Uterine smooth muscle cell (primary cell): Measurements from ENCODE around the gene CS. TPM values are rescaled to one million over a fixed set of nuclear protein-coding genes. Genes with fewer than 3 reads are reported as not detected.

ENCODE experiments used
- total RNA-seq: library from RNA; depleted of rRNA; stranded (reverse); fragments of >200 nt; gene quantifications from 2 replicates; pipeline ENCODE4 v1.2.3, GENCODE V29; 2014

Gene CS
- 68.9 and 122 TPM in 2 replicates for total RNA-seq

DNA sequence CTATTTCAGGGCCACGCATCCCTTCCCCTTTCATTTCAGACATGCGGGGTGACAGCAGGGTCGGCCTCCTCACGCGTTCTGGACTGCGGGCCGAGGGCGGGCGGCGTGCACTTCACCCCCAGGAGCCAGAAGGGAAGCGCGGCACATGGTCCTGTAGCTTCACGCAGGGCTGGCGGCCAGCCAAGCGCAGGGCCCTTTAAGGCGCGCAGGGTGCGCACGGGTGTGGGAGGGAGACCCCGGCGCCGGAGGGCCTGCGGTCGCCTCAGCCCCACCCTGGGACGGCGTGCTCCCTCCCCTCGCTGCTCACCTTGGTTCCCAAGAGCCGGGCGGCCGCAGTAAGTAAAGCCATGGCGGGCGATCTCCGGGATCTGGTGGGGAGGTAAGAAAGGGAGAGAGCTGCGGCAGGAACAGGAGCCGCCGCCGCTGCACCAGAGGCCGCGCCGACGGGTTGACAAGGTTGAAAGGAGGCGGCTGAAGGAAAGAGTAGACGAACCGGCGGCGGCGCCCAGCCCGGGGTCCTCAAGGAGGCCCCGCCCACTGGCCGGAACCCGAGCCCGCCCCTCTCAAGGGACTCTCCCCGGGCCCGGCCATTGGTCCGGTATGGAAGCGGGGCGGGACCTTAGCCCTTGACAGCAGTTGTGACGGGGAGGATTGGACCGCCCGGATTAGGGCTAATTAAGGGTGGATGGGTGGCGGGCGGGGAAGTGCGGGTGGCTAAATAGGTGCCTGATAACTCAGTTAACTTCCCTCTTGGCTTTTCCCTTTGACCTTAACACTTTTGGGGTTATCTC is at the start of gene CS:
CS (minus strand) TSS at position 478 of the 791 bp plus-strand sequence; CDS start at position 349, 129 bp downstream.

DNA sequence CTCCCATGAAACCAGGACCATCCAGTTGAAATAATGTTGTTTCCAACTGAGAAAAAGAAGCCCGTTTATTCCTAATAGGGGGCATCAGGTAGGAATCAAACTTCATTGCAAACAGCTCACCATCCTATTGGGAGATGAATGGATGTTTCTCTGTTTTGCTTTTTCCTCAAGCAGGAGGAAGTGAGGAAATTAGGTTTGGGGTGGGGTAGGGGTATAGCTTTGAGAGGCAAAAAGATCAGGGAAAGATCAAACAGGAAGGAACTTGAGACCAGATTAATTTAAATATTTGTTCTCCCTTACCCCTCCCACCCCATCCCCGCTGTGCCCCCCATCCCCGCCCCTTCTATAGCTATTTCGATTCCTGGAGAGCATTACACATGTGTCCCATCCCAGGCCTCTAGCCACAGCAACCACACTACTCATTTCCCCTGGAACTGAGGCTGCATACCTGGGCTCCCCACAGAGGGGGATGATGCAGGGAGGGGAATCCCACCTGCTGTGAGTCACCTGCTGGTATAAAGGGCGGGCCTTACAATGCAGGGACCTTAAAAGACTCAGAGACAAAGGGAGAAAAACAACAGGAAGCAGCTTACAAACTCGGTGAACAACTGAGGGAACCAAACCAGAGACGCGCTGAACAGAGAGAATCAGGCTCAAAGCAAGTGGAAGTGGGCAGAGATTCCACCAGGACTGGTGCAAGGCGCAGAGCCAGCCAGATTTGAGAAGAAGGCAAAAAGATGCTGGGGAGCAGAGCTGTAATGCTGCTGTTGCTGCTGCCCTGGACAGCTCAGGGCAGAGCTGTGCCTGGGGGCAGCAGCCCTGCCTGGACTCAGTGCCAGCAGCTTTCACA is 38.4 kb upstream of the CS start, which contains the start of gene IL23A:
IL23A (plus strand) TSS at position 577 of the 850 bp plus-strand sequence; CDS start at position 738, 161 bp downstream.

DNA sequence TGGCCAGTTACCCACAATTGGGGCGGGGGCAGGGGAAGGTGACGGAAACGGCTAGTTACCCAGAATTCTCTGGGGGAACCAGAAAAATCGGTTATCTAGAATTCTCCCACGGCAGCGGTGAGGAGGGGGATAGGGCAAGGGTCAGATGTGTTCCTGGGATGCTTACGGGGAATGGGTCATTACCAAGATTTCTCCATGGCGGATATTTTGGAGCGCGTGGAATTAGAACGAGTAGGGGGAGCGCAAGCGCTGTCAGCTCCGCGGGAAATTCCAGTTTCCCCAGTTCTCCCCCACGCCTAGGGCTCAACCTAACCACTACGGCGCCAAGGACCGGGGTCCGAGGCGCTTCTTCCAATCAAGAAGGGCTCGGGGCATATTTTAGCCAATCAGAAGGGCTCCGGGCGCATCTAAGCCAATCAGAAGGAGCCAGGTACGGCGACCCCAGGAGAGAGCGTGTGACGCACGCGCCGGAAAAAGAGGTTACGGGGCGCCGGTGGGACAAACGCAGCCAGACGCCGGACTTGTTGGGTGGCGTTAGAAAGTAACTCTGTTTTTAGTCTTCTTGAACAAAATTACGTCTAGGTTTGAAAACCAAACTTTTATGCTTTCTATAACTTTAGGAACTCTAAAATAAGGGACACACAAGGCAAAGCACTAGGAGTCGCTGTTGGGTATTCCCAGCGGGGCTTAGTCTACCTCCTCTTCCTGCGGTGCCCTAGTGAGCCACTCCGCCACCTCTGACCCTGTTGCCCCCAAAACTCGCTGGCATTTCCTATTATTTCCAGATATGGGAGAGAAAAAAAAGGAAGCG is 33.8 kb upstream of the CS start, which contains the start of gene PAN2:
PAN2 (minus strand) TSS at position 322 of the 811 bp plus-strand sequence. CDS start 906 bp downstream, outside the sequence.

DNA sequence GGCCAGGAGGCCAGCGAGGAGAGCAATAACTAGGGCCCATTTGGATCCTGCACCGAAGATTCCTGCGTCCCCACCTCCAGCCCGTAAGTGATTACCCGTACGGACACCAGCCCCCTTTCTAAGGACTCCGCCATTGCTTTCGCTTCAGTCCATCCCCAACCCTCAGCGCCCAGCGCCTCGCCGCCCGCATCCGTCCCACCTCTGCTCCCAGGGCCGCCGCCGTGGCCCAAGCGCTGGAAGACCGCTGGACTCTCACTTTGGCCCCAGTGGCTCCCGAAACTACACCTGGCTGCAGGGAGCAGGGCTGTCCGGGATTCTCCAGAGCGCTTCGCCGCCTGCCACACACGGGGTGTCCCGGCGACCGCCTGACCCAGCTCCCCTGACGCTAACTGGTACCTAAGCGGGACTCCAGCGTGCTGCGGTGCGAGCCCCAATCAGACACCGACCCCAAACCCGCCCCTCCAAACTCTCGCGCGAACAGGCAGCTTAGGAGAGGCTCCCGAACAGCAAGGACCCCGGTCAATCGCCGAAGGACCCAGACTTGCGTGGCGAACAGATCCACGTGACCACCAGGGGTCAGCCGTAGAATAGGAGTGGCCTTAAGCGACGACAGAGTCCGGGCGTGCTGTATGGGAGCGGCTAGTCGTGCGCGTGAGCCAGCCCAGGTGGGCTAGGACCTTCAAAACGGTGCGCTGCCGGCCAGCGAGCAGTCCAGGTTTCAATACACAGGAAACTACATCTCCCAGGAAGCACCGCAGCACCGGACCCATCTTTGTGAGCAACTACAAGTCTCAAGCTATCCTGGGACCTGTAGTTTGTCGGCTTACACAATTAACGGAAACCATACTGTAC is 15.7 kb upstream of the CS start, which contains the start of gene CNPY2:
CNPY2 (minus strand) TSS at position 367 of the 852 bp plus-strand sequence. CDS start 771 bp downstream, outside the sequence.

DNA sequence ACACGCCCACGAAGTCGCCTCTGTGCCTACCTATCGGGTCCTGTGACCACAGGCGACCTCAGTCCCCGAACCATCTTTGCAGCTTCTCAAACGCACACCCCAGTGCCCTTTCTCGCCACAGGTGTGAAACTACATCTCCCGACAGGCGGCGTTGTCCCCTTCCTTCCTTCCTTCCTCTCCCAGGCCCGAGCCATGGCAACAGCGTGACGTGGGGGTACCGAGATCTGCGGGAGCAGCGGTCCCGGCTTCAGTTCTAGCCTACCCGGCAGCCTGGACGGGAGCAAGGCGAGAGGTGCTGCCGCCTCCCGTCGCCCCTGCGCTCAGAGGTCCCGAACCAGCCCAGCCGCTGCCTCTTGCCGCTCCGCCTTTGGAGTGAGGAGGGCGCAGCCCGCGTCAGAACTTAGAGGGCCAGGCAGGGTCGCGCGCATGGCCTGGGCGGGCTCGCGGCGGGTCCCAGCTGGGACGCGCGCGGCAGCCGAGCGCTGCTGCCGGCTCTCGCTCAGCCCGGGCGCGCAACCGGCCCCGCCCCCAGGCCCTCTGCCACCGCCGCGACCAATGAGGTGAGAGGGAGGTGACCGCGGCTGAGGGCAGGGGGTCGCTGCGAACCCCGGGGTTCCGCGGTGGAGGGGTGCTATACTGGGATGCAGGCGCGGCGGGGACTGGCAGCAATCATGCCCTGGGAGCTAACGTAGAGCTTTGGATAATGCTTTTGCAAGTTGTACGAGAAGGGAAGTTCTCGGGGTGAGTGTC is 33.3 kb downstream of the CS start, which contains the start of gene COQ10A:
COQ10A (plus strand) TSS at position 250 of the 750 bp plus-strand sequence; CDS start at position 427, 177 bp downstream.

DNA sequence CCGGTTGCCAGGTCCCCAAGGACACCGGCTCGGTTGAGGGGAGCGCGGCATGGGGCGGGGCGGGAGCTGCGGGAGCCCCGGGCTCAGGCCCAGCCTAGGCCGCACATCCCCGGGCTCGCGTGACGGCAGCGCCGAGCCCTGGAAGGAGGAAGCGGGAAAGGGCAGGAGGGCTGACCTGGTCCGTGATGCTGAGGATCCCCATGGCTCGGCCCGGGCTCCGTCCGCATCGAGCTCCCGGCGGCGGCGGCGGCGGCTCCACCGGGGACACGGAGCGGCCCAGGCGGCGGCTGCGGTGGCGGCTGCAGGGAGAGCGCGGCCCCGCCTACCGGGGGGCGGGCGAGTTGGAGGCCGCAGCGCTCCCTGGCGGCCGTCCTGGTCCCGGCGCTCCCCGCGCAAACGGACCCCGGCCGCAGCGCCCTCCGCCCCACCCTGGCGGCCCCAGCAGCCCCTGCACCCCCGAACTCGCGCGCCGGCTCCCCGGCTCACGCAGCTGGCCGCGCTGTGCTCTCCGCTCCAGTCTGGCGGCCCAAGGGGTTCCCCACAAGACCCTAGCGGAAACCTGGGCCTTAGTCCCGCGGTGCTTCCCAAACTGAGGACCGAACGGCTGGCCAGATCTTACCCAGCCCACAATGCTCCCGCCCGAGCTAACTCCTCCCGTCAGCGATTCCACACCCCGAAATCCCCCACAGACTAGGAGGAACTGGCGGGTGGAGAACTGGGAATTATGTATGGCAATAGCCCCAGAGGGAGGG is 41.9 kb downstream of the CS start, which contains the start of gene ANKRD52:
ANKRD52 (minus strand) TSS at position 317 of the 752 bp plus-strand sequence; CDS start at position 202, 115 bp downstream.

DNA sequence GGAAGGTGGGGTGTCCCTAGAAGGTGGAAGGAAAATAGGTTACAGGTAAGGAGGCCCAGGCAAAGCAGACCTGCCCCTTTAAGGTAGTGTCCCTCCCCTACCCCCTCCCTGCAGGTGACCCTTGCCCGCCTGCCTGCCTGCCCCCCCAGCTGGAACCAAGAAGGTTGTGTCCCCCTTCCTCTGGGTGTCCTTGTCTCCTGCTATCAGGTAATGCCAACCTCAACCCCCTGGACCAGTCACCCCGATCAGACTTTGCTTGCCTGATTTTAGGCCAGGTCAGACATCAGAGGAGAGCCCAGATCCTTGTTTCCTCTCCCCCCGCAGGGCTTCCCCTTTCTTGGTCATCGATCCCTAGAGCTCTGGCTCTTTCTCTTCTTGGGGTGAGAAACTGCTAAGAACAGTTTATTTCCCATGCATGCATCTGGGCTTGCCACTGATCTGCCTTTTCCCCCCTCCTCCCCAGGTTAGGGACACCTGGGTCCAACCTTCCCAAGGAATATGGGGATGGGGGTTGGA is 70.2 kb downstream of the CS start, which contains the start of gene SLC39A5:
SLC39A5 (plus strand) TSS at position 136 of the 516 bp plus-strand sequence. CDS start 1,224 bp downstream, outside the sequence.

DNA sequence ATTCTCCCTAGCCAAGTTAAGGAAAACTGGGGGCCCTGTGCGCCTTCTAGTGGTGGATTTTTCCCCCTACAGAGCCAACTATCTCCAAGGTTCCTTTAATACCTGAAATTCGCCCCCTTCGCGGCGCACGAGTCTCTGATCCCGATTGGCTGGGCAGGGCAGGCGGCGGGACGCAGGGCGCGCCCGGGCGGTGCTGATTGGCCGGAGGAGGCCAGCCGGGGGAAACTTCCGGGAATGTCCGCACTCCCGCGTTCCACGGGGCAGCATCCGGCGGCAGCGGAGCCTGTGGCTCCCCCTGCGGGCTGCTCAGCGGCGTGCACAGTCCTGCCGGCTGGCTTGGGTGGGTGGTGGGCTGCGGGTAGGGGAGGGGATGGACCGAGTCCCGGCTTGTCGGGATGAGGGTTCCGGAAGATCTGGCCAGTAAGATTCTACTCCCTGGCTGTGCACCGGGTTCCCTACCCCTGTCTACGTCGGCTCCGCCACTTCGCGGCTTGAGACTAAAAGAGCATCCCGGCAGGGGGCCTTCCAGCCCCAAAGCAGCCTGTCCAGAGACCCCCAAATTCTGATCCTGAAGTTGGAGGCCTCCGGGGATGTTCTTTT is 75.9 kb downstream of the CS start, which contains the start of gene NABP2:
NABP2 (plus strand) TSS at position 241 of the 600 bp plus-strand sequence. CDS start 515 bp downstream, outside the sequence.

DNA sequence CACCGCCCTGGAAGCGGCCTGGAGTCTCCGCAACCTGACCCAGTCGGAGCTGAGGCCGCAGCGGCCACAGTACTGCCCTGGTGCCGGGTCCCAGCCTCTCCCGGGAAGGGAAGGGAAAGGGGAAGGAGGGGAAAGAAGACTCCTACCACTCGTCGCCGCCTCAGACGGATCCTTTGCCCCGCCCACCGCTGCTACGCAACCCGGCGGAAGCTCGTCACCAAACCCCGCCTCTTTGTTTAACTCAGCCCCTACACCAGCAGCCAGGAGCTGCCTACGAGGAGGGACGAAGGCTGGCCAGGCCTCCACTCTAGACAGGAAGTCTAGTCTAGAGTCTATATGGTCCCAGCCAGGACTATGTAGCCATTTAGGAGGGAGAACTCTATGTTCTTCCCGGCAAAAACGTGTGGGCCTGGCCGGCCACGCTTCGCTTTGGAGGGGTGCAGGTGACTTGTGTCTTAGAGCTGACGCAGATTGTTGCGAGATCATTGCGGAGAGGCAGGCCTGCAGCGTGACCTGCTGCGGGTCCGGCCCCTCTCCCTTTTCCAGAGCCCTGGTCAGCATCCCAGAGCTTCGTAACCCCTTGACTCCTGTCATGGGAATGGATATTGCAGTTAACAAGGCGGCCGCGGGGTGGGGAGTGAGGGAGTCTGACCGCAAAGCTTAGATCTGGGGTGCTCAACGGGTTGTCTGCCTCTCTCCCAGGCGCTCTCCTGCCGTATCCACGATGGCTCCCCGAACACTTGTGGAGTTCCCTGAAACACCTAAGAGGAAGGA is 78.2 kb downstream of the CS start, which contains the start of gene RNF41:
RNF41 (minus strand) TSS at position 166 of the 774 bp plus-strand sequence. CDS start 7,875 bp downstream, outside the sequence.

Other genes with a start within 250 kb of the CS start
- gene ERBB3, start 220.2 kb downstream of the CS start, total RNA-seq: 0.11 and 0.75 TPM in 2 replicates
- gene PA2G4, start 195.8 kb downstream of the CS start, total RNA-seq: 107 and 254 TPM in 2 replicates
- 1,557 and 2,417 TPM in 2 replicates for gene RPL41, start 183.7 kb downstream of the CS start, total RNA-seq
- gene ZC3H10, start 182.1 kb downstream of the CS start, total RNA-seq: 4.7 and 6.3 TPM in 2 replicates
- gene ESYT1, start 172.1 kb downstream of the CS start, total RNA-seq: 475 and 484 TPM in 2 replicates
- gene MYL6B, start 147.7 kb downstream of the CS start, total RNA-seq: 59.2 and 112 TPM in 2 replicates
- gene MYL6, start 142.0 kb downstream of the CS start, total RNA-seq: 2,082 and 2,483 TPM in 2 replicates
- 46.2 and 47.1 TPM in 2 replicates for gene SMARCC2, start 110.8 kb downstream of the CS start, total RNA-seq
- gene RNF41, start 78.4 kb downstream of the CS start, total RNA-seq: 117 and 180 TPM in 2 replicates
- 19.0 and 34.4 TPM in 2 replicates for gene NABP2, start 76.0 kb downstream of the CS start, total RNA-seq
- 1.00 TPM in 1 of 2 replicates, not detected in the other for gene SLC39A5, start 70.3 kb downstream of the CS start, total RNA-seq
- gene ANKRD52, start 41.9 kb downstream of the CS start, total RNA-seq: 18.0 and 21.7 TPM in 2 replicates
- 6.2 and 7.4 TPM in 2 replicates for gene COQ10A, start 33.4 kb downstream of the CS start, total RNA-seq
- gene CNPY2, start 15.7 kb upstream of the CS start, total RNA-seq: 87.5 and 89.6 TPM in 2 replicates
- gene PAN2, start 33.7 kb upstream of the CS start, total RNA-seq: 22.6 and 25.4 TPM in 2 replicates
- 0.22 TPM in 1 of 2 replicates, not detected in the other for gene IL23A, start 38.6 kb upstream of the CS start, total RNA-seq
- 147 and 327 TPM in 2 replicates for gene STAT2, start 59.8 kb upstream of the CS start, total RNA-seq
- not detected in 2 replicates for gene APOF, start 62.5 kb upstream of the CS start, total RNA-seq
- 12.1 and 31.5 TPM in 2 replicates for gene TIMELESS, start 149.1 kb upstream of the CS start, total RNA-seq
- gene MIP, start 154.3 kb upstream of the CS start, total RNA-seq: not detected in 2 replicates
- 1.5 and 1.7 TPM in 2 replicates for gene SPRYD4, start 168.2 kb upstream of the CS start, total RNA-seq
- 0.22 and 0.25 TPM in 2 replicates for gene GLS2, start 187.8 kb upstream of the CS start, total RNA-seq
- gene RBMS2, start 221.5 kb upstream of the CS start, total RNA-seq: 6.8 and 8.6 TPM in 2 replicates